ENCODE data around the gene PECR.

DNA sequence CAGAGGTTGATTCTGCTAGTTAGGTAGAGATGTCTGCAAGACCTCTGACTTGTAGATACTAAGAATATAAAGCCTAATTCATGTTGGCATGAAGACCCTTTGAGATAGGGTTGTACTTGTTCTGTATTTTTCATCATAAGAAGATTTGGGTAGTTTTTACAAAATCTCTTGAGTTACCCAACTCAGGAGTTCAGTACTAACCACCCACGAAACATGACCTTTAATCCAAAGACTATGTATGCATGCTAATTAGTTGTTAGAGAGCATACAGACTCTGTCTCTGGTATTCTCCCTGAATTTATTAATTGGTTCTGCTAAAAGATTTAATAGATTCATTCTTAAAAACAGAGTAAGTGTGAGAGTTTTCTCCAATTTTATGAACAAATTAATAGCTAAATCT, 16.9 kb downstream of the PECR start:
- no peak for TF ChIP-seq EZH2 (IDR thresholded peaks at IDR 0.05; ENCODE audit: low read length, unreplicated experiment)
- TF ChIP-seq, protein P1, sequence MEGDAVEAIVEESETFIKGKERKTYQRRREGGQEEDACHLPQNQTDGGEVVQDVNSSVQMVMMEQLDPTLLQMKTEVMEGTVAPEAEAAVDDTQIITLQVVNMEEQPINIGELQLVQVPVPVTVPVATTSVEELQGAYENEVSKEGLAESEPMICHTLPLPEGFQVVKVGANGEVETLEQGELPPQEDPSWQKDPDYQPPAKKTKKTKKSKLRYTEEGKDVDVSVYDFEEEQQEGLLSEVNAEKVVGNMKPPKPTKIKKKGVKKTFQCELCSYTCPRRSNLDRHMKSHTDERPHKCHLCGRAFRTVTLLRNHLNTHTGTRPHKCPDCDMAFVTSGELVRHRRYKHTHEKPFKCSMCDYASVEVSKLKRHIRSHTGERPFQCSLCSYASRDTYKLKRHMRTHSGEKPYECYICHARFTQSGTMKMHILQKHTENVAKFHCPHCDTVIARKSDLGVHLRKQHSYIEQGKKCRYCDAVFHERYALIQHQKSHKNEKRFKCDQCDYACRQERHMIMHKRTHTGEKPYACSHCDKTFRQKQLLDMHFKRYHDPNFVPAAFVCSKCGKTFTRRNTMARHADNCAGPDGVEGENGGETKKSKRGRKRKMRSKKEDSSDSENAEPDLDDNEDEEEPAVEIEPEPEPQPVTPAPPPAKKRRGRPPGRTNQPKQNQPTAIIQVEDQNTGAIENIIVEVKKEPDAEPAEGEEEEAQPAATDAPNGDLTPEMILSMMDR (conservative IDR thresholded peaks at IDR 0.05; ENCODE audit: low read depth, low read length), result no peak
